Uterus (tissue), 2 donors: ENCODE results near the gene SYNE1.

Source experiments
- CTCF ChIP-seq, 4 experiments: fragments of 200-600 bp in 2 of 4; fragments of 450-650 bp in 2 of 4; sonication (generic) in 2 of 4; IDR thresholded peaks; one replicate each; pipeline ENCODE4 v1.5.1; 2016 to 2019; ENCODE audit warnings: antibody characterized with exemption in 4 of 4, mild to moderate bottlenecking in 2 of 4, moderate library complexity in 1 of 4
- POLR2A ChIP-seq, 2 donors: fragments of 450-650 bp; IDR thresholded peaks; one replicate each; pipeline ENCODE4 v1.6.1; 2016; ENCODE audit warnings: antibody characterized with exemption in 2 of 2, mild to moderate bottlenecking in 1 of 2, moderate library complexity in 1 of 2

GRCh38 chr6:152091201-152091600, 546.0 kb downstream of the SYNE1 start:
- TF ChIP-seq CTCF (IDR thresholded peaks at IDR 0.05) (no peak), POLR2A (IDR thresholded peaks at IDR 0.05) (no peak)
